SK-N-SH (cell line): ENCODE measurements around the gene NPR1.

Experiments
- CHD2 ChIP-seq: fragments of 150-350 bp; IDR thresholded peaks from 2 replicates; pipeline ENCODE4 v1.6.1; 2018; ENCODE audit warnings: low read length; ENCODE audit not compliant: partially characterized antibody
- CTCF ChIP-seq: fragments of 200-600 bp; sonication (generic); IDR thresholded peaks from 2 replicates; pipeline ENCODE4 v1.6.1; 2017; ENCODE audit warnings: antibody characterized with exemption, mild to moderate bottlenecking, moderate library complexity
- ELF1 ChIP-seq: IDR thresholded peaks from 2 replicates; pipeline ENCODE4 v1.4.0; 2012
- EP300 ChIP-seq, 2 experiments: IDR thresholded peaks; 2 replicates each; pipeline versions ENCODE4 v1.4.0 to v1.6.1; 2012; ENCODE audit warnings: borderline replicate concordance in 1 of 2, low read depth in 1 of 2, low read length in 1 of 2
- GATA2 ChIP-seq: sonication (generic); formaldehyde crosslinking; IDR thresholded peaks from 2 replicates; pipeline ENCODE4 v1.5.0; 2020; ENCODE audit warnings: mild to moderate bottlenecking, missing genetic modification reagents
- MAX ChIP-seq: IDR thresholded peaks from 2 replicates; pipeline ENCODE4 v1.4.0; 2012; ENCODE audit warnings: low read depth
- POLR2AphosphoS5 ChIP-seq: IDR thresholded peaks from 2 replicates; pipeline ENCODE4 v1.6.1; 2012; ENCODE audit warnings: low read depth, low read length
- RAD21 ChIP-seq: IDR thresholded peaks from 2 replicates; pipeline ENCODE4 v1.6.1; 2012; ENCODE audit warnings: mild to moderate bottlenecking, low read length
- SMC3 ChIP-seq: IDR thresholded peaks from 2 replicates; pipeline ENCODE4 v1.6.1; 2012; ENCODE audit warnings: low read depth, low read length, improper control_type of control experiment
- USF2 ChIP-seq: fragments of 150-350 bp; IDR thresholded peaks from 2 replicates; pipeline ENCODE4 v1.6.1; 2017; ENCODE audit warnings: antibody characterized with exemption, low read length, low read depth, borderline replicate concordance

- no peak for TF ChIP-seq USF2
- TF ChIP-seq ELF1 = no peak
- TF ChIP-seq POLR2AphosphoS5 = no peak
- TF ChIP-seq MAX = no peak
- no peak for TF ChIP-seq CHD2
- TF ChIP-seq CTCF = no peak
- TF ChIP-seq GATA2 (CRISPR knock-in tag) = no peak
- no peak for TF ChIP-seq SMC3
- no peak for TF ChIP-seq EP300 (IDR thresholded peaks at IDR 0.05; ENCODE audit: borderline replicate concordance in 1 of 2, low read depth in 1 of 2, low read length in 1 of 2)
- TF ChIP-seq RAD21 = no peak
Measured at GRCh38 chr1:153639280-153639679, 39.2 kb upstream of the NPR1 start.
